Smooth muscle cell of the brain vasculature (primary cell): ENCODE data around the gene PIAS4.

ENCODE experiments used
- DNase-seq: peaks from one replicate; pipeline ENCODE4 v3.0.0-alpha.2; 2012; ENCODE audit warnings: low read depth, low spot score

The PIAS4 gene

GRCh38 chr19:4042731-4043082, 35.2 kb downstream of the PIAS4 start:
- no peak for DNase-seq

GRCh38 chr19:4043401-4043800, 35.9 kb downstream of the PIAS4 start:
- DNase-seq, result no peak

- no peak for DNase-seq
Observed at GRCh38 chr19:4043966-4044715, 36.6 kb downstream of the PIAS4 start.

GRCh38 chr19:4044990-4045465, 37.5 kb downstream of the PIAS4 start:
- DNase-seq, result no peak

DNA sequence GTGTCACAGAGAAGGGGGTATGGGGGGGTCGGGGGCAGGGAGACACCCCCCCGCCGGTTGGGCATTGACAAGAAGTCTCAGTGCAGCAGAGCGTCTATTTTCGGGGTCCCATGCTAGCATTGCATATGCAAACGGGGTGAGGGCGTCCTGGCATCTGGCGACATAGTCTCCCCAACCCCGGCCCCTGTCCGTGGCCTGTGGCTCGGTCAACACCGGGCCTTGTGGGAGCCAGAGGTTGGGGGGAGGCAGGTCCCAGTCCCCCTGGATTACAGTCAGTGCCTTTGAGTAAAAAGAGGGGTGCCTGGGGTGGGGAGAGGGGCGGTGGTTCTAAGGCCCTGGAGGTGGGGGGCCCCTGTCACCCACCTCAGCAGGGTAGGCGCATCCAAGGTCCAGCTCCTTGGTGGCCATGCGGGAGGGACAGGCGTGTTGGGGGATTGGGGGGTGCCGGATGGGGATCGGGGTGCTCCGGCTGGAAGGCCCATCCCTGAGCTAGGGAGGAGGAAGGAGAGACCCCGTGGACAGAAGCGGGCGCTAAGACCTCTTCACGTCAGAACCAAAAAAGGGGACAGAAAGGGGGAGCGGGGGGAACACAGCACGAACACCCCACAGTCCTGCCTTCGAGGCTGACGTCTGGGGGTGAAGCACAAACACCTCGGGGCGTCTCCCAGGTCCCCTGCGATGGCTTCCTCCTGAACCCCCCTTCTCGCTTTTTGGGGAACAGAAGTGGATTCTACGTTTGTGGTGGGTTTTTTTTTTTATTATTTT, 38.2 kb downstream of the PIAS4 start:
- no peak for DNase-seq

DNA sequence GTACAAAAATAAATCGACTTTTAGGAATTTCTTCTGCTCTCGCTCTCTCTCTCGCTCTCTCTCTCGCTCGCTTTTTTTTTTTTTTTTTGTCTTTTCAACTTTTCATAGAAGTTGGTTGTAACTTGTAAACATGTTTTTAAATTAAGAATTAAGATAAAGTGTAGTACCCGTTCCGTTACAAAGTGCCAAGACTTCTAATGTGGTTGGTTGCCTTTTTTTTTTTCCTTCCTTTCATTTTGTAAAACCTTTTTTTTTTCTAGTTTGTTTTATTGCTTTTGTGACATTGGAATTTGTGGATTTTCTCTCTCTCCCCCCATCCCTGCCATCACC, 38.8 kb downstream of the PIAS4 start:
- no peak for DNase-seq

GRCh38 chr19:4046946-4047683, 39.6 kb downstream of the PIAS4 start:
- DNase-seq, result no peak

GRCh38 chr19:4049432-4049831, 41.9 kb downstream of the PIAS4 start:
- DNase-seq, result no peak

- no peak for DNase-seq
Observed at GRCh38 chr19:4051175-4052101, 43.9 kb downstream of the PIAS4 start.

- DNase-seq, result no peak
Observed at GRCh38 chr19:4052114-4052992, 44.8 kb downstream of the PIAS4 start.

DNA sequence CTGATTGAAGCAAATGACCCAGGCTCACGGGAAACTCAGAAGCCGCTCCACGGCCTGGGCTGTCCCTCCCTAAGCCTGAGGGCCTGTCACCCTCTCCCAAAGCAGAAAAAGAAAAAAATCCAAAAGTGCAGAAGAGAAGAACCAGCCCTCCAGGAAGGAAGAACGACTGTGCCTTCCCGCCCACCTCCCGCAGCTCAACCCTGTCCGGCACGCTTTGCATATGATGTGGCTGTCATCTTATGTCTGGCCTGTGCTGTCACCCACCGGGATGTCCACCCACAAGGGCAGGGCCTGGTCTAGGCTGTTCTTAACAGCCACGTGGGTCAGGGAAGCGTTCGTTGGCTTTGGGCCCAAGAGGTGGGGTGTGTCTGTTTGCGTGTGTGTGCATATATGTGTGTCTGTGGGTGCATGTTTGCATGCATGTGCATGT, 45.5 kb downstream of the PIAS4 start:
- DNase-seq, result no peak

DNA sequence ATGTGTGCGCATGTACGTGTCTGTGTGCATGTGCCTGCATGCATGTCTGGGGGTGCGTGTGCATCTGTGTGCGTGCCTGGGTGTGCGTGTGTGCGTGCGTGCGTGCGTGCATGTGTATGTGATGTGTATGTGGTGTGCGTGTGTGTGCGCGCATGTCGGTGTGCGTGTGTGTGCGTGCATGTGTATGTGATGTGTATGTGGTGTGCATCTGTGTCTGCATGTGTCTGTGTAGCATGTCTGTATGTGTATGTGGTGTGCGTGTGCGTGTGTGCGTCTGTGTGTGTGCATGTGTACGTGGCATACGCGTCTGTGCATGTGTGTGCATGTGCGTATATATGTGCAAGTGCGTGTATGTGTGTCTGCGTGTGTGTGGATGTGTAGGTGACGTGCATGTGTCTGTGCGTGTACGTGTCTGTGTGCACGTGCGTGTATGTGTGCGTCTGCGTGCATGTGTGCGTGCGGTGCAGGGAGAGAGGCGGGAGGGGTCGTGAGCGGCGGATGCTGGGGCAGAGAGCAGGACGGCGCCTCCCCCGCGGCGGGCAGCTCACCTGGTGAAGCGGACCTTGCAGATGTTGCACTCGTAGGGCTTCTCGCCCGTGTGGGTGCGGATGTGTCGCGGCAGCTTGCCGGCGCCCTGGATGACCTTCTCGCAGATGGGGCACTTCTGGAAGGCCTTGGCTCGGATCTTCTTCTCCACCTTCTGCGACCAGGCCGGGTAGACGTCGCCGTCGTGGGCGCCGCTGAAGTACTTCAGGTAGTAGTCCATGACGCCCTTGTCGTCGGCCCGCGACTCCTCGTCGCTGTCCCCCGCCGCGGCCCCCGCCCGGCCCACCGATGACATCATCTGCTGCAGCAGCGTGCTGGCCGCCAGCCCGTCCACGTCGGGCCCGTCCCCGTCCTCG, 46.1 kb downstream of the PIAS4 start:
- DNase-seq, result no peak

DNA sequence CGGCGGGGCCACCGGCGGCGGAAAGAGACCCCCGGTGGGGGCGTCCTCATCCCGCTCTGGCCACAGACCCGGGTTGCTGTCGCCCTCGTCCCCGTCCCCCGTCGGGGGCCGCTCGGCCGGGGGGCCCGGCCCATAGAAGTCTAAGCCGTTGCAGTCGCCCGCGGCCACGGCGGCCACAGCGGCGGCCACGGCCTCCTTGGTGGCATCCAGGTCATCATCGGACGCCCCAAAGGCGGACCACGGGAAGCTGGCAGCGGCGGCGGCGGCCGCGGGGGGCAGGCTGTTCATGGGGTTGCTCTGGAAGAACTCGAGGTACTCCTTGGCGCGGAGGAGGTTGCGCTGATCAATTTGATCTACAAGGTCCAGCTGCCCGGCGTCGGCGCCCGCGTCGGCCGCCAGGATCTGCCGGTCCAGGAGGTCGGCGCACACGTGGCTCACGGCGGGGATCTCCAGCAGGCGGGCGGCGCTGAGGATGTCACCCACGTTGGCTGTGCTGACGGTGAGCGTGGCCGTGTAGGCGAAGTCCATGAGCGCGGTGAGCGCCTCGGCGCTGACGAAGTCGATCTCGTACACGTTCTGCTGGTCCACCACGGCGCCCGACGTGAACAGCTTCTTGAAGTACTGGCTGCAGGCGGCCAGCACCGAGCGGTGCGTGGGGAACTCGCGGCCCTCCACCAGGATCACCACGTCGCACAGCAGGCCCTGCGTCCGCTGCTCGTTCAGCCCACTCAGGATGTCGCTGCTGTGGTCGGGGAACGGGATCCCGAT, 47.1 kb downstream of the PIAS4 start:
- no peak for DNase-seq

DNA sequence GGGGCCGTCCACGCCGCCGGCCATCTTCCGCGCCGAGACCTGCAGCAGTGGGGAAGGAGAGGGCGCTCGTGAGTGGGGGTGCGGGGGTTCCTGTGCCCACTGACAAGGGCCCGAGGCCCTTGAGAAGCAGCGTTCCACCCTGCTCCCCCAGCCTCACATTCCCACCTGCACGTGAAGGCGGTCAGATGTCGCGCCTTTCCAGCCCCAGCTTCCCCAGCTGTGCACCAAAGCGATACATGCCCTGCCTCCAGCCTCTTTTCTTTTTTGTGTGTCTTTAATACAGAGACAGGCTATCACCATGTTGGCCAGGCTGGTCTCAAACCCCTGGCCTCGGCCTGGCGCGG, 47.6 kb downstream of the PIAS4 start:
- no peak for DNase-seq

GRCh38 chr19:4057931-4058692, 50.6 kb downstream of the PIAS4 start:
- no peak for DNase-seq

DNA sequence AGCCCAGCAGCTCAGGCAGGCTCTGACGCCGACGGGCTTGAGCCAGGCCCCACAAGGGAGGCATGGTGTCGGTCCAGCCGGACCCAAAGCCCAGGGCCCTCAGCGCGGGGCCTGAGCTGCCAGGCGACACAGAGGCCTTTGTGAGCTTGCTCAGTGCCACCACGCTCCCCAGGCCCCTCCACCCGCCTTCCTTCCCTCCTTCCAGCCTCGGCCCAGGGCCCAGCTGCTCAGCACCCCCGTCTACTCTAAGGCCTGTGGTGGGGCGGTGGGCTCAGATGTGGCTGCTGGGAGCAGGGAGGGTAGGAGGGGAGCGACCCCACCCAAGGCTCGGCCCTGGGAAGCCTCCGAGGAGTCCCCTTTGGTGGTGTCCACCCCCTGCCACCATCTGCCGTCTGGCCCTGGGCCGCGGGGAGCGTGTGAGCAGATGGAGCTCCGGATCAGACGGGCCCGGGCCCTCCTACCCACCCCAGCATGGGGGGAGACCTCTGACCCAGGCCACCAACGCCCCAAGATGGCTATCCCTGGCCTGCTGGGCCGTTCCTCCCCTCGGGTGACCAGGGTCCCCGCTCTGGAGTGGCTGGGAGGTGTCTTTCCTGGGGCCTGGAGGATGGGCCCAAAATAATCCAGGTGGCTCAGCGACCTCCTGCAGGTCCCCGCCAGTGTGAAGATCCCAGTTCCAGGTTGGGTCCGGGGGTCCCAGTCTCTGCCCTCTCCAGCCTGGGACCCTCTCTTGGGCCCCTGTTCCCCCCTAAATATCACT, 51.3 kb downstream of the PIAS4 start:
- no peak for DNase-seq

GRCh38 chr19:4059453-4059871, 51.9 kb downstream of the PIAS4 start:
- DNase-seq, result no peak
